ENCODE results near the gene AQP5.

GRCh38 chr12:49982246-49983087, 20.8 kb downstream of the AQP5 start:
- TF ChIP-seq JUND (IDR thresholded peaks at IDR 0.05; ENCODE audit: low read length), result no peak
- TF ChIP-seq ATF3 (IDR thresholded peaks at IDR 0.05; ENCODE audit: insufficient read depth, low read depth, low read length), result no peak
- no peak for TF ChIP-seq CREB1 (IDR thresholded peaks at IDR 0.05)
- no peak for TF ChIP-seq CTCF (IDR thresholded peaks at IDR 0.05; ENCODE audit: control extremely low read depth in 1 of 3, insufficient read depth in 1 of 3, low read depth in 1 of 3, low read length in 3 of 3)
- no peak for TF ChIP-seq POLR2AphosphoS5 (IDR thresholded peaks at IDR 0.05; ENCODE audit: low read depth, low read length)
- TF ChIP-seq POLR2A (IDR thresholded peaks at IDR 0.05; ENCODE audit: control extremely low read depth in 1 of 2, low read depth in 2 of 2, low read length in 2 of 2), result no peak

Data from H1 (cell line).